ENCODE results near the gene CIB4.

CIB4 gene

GRCh38 chr2:26640781-26641564 is at the start of gene CIB4:
TSS of gene CIB4 (minus strand) at chr2:26641366. CDS start at chr2:26641314, 52 bp downstream.
- no peak for DNase-seq (ENCODE audit: low read depth)

- DNase-seq (ENCODE audit: low read depth), result no peak
These were observed 46.6 kb upstream of the CIB4 start for GRCh38 chr2:26687801-26688200.

GRCh38 chr2:26687328-26687727 is 46.2 kb upstream of the CIB4 start:
- no peak for DNase-seq (ENCODE audit: low read depth)

- DNase-seq (ENCODE audit: low read depth), result no peak
These were observed 45.0 kb upstream of the CIB4 start for GRCh38 chr2:26685989-26686839.

- no peak for DNase-seq (ENCODE audit: low read depth)
These were observed 44.2 kb upstream of the CIB4 start for GRCh38 chr2:26685341-26685740.

- DNase-seq (ENCODE audit: low read depth), result no peak
These were observed 42.4 kb upstream of the CIB4 start for GRCh38 chr2:26683583-26683982.

GRCh38 chr2:26682155-26682554 is 41.0 kb upstream of the CIB4 start:
- DNase-seq (ENCODE audit: low read depth), result no peak

GRCh38 chr2:26681656-26682055 is 40.5 kb upstream of the CIB4 start:
- no peak for DNase-seq (ENCODE audit: low read depth)

- no peak for DNase-seq (ENCODE audit: low read depth)
These were observed 38.7 kb upstream of the CIB4 start for GRCh38 chr2:26679867-26680266.

- DNase-seq (ENCODE audit: low read depth), result no peak
These were observed 36.9 kb upstream of the CIB4 start for GRCh38 chr2:26678035-26678434.

GRCh38 chr2:26675651-26676255 is 34.6 kb upstream of the CIB4 start:
- DNase-seq (ENCODE audit: low read depth), result no peak

- no peak for DNase-seq (ENCODE audit: low read depth)
These were observed 33.6 kb upstream of the CIB4 start for GRCh38 chr2:26674771-26675170.

GRCh38 chr2:26674002-26674751 is 33.0 kb upstream of the CIB4 start:
- no peak for DNase-seq (ENCODE audit: low read depth)

GRCh38 chr2:26672818-26673393 is 31.7 kb upstream of the CIB4 start:
- no peak for DNase-seq (ENCODE audit: low read depth)

- DNase-seq (ENCODE audit: low read depth), result no peak
These were observed 31.1 kb upstream of the CIB4 start for GRCh38 chr2:26672112-26672817.

- no peak for DNase-seq (ENCODE audit: low read depth)
These were observed 30.5 kb upstream of the CIB4 start for GRCh38 chr2:26671691-26672090.

- no peak for DNase-seq (ENCODE audit: low read depth)
These were observed 29.8 kb upstream of the CIB4 start for GRCh38 chr2:26670931-26671460.

- no peak for DNase-seq (ENCODE audit: low read depth)
These were observed 29.0 kb upstream of the CIB4 start for GRCh38 chr2:26670171-26670570.

GRCh38 chr2:26668856-26669750 is 27.9 kb upstream of the CIB4 start:
- DNase-seq (ENCODE audit: low read depth), result no peak

GRCh38 chr2:26668041-26668440 is 26.9 kb upstream of the CIB4 start:
- DNase-seq (ENCODE audit: low read depth), result no peak

Data from stimulated activated CD8-positive, alpha-beta memory T cell treated with anti-CD3 and anti-CD28 coated beads, Interleukin-12 subunit alpha, Interleukin-12 subunit beta, amount 100 ng/mL, for 4 hours (primary cell).